ENCODE data around the gene FIGN.

GRCh38 chr2:163591461-163591860 lies 144.3 kb downstream of the FIGN start:
- TF ChIP-seq POLR2AphosphoS5 (IDR thresholded peaks at IDR 0.05; ENCODE audit: low read depth, low read length) (no peak), POLR2A (IDR thresholded peaks at IDR 0.05; ENCODE audit: low read depth, low read length) (no peak), TAF1 (IDR thresholded peaks at IDR 0.05; ENCODE audit: borderline replicate concordance, low read depth, low read length) (no peak)

Measured in GM12892 (cell line).